Fibroblast of skin of right biceps (primary cell): ENCODE data around the gene ZRANB3.
"Not testable (repeated sequence)": the region's sequence is repeated elsewhere in the genome, so short reads cannot be mapped to it uniquely, and the experiment has no call there.

Experiments
- DNase-seq: peaks from one replicate; pipeline ENCODE4 v3.0.0-alpha.2; 2013

The ZRANB3 gene

DNA sequence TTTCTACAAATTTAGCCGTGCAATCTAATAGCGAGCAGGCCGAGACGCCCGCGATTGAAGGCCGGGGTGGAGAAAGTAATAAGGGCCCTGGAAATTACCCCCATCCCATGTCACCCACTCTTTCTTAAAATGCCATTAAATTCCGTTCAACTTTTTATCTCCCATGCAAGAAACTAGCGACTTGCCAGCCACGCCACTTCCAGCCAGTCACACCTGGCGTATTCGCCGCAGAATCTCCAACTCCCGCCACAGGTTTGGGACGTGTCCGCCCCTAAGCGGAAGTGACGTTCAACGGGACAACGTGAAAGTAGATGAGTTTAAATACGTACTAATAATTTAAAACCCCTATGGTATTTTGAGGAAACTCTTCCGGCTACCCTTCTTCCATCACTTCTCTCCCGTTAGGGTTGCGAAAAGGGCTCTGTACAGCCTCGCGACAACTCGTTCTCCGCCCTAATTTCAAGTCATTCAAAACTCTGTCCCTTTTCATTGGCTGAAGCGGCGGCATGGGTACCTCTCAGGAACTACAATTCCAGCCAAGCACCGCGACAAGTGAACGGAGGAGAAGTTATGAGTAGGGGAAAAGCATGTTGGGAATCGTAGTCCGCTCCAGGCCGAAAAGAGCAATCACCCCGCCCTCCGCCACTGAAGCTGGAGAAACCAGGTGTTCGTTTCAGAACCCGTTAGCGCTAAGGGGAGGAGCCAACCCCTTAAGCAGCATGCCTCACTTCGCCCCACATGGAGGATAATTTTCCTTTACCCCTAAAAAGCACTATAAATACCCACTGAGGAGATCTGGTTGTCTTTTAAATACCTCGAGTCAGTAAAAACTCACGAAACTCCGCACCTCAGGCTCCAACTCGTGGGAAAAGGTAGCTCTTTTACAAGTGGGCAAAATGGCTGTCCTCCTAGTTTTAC, at the start of gene ZRANB3:
Gene ZRANB3 (minus strand): TSS at position 906 of the 918 bp plus-strand sequence.
- DNase-seq, result peak; percentile 98

DNA sequence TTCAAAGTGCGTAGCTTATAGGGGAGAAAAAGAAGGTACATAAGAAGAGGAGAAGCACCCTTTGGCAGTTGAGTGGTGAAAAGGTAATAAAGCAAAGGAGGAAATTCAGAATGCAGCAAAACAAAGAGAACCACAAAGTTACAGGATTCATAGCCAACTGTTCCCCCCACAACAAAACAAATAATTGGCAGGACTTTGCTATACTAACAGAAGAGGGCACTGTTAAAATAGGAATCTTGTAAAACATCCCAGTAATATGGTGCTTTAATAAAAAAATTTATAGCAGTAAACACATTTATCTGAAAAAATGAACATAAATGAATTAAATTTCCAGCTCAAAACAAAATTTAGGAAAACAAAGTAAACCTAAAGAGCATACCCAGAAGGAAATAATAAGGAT, 42.6 kb upstream of the ZRANB3 start:
- DNase-seq, result no peak

DNA sequence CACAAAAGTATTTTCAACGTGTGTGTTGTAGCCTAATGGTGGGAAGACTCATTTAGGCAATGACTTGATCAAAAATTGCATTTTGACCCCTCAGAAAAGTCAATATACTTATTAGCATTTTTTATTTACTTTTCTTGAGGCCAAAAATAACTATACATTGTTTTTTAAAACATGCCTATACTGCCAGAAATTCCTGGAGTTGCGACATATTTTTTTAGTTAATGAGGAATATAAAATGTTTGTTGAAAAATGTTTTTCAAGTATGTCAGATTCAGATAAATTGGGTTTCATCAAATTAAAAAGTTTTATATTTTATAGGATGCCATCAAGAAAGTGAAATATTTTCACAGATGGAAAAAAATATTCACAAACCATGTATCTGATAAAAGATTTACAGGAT, 39.9 kb upstream of the ZRANB3 start:
- DNase-seq, result no peak

DNA sequence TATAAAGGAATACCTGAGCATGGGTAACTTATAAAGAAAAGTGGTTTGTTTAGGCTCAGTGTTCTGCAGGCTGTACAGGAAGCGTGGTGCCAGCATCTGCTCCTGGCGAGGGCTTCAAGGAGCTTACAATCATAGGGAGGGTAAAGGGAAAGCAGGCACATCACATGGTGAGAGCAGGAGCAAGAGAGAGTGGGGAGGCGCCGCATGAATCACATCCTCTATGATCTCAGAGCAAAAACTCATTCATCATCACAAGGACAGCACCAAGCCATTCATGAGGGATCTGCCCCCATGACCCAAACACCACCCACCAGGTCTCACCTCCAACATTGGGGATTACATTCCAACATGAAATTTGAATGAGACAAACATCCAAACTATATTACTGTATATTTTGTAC, 32.8 kb upstream of the ZRANB3 start:
- DNase-seq, result peak; percentile 44

DNA sequence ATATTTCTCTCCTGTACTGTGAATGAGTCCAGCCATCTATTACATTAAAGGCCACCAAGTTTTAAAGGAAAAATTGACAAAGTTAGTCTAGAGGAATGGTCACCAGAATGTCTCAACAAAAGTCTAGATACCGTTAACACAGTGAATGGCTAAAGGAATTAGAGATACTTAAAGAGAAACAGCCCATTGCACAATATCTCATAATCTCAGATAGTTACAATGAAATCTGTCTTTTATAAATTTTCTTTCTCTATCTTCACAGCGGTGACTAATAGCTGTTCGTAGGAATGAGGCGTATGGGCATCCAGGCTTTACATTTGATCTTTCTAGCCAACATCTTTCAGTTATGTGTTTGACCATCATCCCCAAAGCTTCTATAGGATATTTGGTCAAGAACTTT, 30.9 kb upstream of the ZRANB3 start:
- DNase-seq, result no peak

DNA sequence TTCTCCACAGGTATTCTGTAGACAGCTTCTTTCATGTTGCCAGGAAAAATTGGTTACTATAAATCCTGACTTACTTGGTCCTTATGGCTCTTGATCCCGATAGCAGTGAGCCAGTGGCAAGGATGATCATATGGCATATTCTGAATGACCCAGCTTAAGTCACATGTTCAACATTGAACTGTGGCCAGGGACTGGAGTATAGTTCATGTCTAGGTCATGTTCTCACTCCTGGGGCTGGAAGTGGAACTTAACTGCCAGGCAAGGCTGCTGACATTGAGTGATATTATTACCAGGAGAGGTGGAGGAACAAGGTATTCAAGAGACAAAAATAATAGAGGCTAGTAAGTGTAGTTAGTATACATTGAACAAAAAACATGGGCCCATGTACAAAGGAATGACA, 26.5 kb upstream of the ZRANB3 start:
- no peak for DNase-seq

DNA sequence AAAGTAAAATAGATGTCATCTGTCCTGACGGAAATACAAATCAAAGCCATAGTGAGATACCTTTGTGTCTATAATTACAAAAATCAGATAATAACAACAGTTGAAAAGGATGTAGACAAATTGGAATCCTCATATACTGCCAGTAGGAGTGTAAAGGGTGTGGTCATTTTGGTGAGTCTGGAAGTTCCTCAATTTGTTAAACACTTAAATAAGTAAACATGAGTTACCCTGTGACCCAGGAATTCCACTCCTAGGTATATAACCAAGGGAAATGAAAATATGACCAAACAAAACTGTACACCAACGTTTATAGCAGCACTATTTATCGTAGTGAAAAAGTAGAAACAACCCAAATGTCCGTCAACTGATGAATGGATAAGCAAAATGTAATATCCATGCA, 24.3 kb upstream of the ZRANB3 start:
- no peak for DNase-seq

DNA sequence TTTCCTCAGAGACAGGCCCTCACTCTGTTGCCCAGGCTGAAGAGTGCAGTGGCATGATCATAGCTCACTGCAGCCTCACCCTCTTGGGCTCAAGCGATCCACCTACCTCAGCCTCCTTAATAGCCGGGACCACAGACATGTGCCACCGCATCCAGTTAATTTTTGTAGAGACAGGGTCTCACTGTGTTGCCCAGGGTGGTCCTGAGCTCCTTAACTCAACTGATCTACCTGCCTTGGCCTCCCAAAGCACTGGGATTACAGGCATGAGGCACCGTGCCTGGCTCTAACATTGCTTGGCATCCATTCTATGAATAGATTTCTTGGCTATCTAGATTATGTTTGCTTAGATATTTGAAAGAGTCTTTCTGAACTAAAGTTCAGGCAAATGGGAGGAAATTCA, 21.9 kb upstream of the ZRANB3 start:
- DNase-seq, result no peak

DNA sequence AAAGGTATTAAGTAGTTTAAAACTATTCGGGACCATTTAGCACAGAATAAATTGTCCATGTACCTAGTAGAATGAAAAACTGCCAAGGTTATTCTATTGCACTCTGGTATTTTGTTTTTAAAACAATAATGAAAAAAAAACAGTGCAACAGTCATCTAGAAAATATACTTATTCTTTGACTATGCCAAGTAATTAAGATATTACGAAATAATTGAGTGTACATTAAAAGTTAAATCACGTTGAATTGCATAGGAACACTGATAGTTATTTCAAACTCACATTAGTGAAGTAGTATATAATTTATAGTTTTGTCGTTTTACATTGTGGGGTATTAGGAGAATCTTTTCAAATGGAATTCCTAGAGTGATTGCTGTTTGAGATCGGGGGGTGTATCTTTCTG, 20.3 kb upstream of the ZRANB3 start:
- no peak for DNase-seq

DNA sequence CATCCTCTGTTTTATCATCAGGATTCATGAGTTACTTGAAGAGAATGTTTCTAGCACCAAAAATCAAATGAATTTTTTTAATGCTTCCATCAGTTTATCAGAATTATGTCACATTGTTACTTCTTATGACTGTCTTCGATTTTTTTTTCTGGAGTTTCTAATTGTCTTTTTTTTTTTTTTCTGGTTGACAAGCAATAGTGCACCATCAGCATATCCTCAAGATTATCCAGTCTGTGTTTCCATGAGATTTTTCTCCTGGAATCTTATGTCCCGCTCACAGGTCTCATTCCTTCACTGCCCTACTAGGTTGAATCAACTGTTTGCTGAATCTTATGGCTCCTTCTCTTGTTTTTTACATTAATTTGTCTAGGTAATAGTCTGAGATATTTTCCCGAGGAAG, 16.3 kb upstream of the ZRANB3 start:
- DNase-seq, result no peak

DNA sequence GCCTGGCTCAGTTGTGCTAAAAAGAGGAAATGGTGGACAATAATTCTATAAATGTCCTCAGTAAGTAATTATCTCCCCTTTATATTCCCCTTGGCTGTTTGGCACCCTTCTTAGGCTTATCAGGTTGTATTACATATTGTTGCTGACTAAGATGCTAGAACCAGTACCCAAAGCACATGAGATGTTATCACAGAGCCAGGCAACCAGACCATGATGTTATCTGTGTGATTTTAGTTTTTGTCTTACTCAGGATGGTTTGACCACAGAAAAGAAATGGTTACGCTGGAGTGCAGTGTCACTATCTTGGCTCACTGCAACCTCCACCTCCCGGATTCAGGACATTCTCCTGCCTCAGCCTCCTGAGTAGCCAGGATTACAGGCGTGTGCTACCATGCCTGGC, 15.4 kb upstream of the ZRANB3 start:
- no peak for DNase-seq

DNA sequence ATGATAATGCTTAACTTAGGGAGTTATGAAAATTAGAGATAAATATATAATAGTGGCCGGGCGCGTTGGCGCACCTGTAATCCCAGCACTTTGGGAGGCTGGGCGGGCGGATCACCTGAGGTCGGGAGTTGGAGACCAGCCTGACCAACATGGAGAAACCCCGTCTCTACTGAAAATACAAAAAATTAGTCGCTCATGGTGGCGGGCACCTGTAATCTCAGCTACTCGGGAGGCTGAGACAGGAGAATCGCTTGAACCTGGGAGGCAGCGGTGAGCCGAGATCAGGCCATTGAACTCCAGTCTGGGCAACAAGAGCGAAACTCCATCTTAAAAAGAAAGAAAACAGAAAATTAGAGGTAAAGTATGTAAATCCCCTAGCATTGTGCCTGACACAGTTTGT, 2.5 kb upstream of the ZRANB3 start:
- DNase-seq, result not testable (repeated sequence)

DNA sequence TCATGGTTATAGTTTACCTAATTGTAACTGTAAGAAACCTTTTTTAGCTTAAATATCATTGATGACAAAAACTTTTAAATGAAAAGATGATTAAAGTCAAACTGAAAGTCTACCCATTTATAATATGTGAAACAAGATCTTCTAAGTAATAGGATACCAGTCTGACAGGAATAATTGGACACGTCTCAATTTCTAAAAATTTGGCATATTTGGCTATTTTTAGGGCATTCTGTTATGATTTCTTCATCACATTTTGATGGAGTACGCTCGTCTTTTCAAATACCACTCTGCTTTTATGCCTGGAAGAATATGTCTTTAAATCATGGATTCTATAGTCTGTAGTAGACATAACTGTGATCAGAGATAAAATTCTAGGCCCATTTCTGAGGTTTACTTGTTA, 1.6 kb upstream of the ZRANB3 start:
- DNase-seq, result peak; percentile 26

DNA sequence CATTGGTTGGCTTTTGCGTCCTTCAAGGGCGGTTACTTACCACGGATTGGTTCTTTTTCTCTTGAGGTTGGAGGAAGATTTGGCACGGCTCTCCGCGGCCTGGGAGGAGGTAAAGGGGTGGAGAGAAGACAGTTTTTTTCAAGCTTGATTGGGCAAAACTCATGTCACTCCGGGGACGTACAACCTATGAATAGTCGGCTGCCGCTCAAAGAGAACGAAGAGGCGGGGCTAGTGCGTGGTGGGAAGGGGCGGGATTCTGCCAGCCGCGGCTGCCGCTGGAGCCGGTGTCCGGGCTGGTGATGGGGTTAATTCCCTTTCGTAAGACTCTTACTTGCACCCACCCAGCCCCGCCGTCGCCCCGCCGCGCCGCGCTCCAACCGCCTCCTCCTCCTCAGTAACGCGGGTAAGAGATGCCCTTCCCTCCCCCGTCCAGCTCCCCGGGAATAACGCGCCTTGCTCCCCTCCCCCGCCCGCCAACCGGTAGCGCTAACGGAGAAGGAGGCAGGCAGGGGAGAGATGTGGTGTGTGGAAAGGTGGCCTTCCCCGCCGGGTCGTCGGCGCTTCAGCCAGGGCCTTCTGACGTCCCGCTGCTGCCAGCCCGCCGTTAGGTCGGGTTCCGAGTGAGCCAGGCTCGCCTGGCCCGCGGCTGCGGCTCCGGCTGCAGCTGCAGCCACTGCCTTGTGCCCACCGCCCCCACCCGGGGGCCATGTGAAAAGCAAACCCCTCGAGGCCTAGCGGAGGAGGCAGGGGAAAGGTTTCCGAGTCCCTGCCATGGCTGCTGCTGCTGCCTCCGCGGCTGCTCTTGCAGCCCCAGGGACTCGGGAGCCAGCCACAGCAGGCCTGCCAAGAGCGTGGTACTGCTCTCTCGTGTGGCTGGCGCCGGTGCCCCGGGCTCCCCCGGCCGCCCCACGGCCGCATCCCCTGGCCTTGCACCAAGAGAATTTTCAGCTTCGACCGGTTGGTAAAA, 496 bp upstream of the ZRANB3 start, which contains the start of gene R3HDM1:
Gene R3HDM1 (plus strand): TSS at position 254 of the 967 bp plus-strand sequence. CDS start 73,362 bp downstream, outside the sequence.
- DNase-seq, result peak; percentile 100

DNA sequence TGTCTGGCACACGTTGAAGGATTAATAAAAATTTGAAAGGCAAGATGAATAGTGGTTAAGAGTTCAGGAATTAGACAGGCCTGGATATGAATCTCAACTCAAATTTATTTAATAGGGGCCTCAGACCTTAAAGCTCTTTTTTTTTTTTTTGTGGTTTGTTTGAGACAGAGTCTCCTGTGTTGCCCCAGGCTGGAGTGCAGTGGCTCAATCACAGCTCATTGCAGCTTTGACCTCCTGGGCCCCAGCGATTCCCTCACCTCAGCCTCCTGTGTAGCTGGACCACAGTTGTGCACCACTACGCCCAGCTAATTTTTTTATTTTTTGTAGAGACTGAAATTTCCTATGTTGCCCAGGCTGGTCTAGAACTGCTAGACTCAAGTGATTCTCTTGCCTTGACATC, 3.0 kb downstream of the ZRANB3 start:
- DNase-seq, result no peak

DNA sequence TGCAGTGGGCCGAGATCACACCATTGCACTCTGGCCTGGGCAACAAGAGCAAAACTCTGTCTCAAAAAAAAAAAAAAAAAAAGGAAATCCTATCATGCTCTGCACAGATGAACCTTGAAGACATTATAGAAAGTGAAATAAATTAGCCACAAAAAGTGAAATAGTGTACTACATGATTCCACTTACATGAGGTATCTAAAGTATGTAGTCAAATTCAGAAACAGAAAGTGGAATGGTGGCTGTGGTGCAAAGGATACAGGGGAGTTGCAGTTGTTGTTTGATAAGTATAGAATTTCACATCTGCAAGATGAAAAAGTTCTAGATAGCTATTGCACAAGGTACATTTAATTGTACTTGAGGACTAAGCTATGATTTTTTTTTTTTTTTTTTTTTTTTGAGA, 5.2 kb downstream of the ZRANB3 start:
- no peak for DNase-seq

DNA sequence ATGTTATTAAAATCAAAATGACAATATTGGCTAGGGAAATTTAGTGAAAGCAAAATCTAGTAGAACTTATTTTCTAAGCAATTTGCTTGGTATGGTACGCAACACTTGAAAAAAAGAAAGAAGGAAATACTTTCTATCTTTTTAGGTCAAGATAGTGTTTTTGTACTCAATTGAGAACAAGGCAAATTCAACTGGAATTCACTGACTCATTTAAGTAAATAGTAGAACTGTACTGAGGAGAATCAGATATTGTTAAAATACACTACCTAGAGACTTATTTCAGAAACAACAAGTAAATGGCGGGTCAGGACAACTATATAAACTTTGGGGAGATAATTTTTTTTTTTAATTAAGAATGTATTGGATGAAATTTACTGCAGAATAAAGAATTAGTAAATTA, 18.9 kb downstream of the ZRANB3 start:
- no peak for DNase-seq

DNA sequence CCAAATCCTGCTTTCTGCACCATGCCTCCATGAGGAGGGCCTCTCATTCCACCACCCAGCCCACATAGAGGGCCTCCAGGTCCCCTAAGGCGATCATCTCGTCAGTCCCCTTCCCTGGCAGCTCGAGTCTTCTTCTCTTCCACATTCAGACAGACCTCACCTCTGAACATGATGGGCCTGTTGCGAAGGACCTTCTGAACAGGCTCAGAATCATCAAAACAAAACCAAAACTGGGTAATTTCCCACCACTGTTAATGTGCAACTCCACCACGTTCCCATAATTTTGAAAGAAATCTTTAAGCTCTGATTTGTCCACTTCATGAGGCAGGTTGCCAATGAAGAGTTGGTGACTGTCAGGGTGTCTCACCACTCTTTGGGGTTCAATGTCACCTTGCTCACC, 20.4 kb downstream of the ZRANB3 start:
- no peak for DNase-seq

DNA sequence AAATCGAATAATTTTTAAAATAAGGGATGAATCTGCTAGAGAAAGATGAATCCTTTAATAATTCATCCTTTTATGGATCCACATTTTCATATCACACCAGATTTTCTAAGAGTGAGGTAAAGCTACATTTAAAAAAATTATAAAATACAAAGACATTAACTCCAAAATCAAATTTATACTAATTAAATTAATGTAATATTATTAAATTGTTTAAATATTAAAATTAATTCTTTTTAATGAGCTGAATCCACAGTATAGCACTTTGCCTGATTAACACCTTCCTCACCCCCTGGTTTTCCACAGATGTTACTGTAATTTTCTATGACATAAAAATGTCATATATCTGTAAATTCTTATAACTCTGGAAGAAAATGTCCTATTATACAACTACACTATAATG, 26.2 kb downstream of the ZRANB3 start:
- no peak for DNase-seq

DNA sequence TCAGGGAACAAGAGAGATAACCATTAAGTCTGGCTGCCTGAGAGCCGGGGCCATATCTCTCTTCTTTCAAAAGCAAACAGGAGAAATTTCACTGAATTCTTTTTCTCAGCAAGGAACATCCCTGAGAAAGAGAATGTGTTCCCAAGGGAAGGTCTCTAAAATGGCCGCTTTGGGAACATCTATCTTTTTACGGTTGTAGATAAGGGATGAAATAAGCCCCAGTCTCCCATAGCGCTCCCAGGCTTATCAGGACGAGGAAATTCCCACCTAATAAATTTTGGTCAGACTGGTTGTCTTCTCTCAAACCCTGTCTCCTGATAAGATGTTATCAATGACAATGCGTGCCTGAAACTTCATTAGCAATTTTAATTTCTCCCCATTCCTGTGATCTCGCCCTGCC, 32.4 kb downstream of the ZRANB3 start:
- DNase-seq, result not testable (repeated sequence)

DNA sequence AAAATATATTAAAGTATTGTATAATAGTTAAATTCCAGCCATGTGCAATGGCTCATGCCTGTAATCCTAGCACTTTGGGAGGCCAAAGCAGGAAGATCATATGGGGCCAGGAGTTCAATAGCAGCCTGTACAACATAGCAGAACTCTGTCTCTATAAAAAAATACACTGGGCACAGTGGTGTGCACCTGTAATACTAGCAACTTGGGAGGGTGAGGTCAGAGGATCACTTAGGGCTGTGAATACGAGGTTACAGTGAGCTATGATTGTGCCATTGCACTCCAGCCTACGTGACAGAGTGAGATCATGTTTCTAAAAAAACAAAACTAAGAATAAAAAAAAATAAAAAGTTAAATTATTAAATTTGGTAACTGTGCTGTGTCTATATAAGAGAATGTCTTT, 36.1 kb downstream of the ZRANB3 start:
- DNase-seq, result no peak

DNA sequence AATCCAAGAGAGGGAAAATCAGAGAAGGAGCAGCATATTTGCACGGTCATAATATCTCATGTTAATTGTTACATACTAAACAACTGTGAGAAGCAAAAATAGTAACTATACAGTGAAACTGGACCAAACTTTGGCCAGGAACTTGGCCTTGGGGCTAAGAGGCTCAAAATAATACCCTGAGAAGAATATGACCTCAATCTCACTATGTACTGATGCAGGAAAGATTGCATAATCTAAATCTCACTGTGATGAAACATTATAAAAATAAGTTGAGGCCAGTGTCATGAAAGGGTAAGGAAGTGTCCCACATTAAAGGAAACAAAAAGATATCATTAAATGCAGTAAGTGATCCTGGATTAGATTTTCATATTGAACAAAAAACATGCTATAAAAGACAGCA, 36.5 kb downstream of the ZRANB3 start:
- DNase-seq, result peak; percentile 2

DNA sequence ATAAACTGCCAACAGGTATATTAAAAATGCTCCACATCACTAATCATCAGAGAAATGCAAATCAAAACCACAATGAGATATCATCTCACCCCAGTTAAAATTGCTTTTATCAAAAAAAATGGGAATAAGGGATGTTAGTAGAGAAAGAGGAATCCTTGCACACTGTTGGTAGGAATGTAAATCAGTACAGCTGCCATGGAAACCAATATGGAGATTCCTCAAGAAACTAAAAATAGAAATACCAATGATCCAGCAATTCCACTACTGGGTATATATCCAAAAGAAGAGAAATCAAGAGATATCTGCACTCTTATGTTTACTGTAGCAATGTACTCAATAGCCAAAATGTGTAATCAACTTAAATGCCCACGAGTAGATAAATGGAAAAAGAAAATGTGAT, 40.6 kb downstream of the ZRANB3 start:
- peak; percentile 60 for DNase-seq

DNA sequence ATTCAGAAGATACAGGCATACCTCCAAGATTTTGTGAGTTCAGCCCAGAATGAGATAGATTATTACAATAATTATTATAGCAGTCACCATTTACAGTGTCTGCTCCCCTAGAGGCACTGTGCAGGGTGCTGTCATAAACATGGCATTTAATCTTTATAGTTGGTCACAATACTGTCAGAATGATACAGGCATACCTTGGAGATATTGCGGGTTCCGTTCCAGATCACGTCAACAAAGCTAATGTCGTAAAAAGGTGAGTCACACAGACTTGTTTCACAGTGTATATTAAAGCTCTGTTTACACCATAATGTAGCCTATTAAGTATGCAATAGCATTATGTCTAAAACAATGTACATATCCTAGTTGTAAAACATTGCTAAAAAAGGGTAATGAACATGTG, 45.6 kb downstream of the ZRANB3 start:
- no peak for DNase-seq
